Thyroid gland (tissue), 4 donors: ENCODE data around the gene ASXL1. TPM values are rescaled to one million over a fixed set of nuclear protein-coding genes. Genes with fewer than 3 reads are reported as not detected.
A peak's percentile ranks its signal among the peaks of the same experiment; 100 is the strongest.

ENCODE experiments used
- DNase-seq, 2 donors: peaks; one replicate each; pipeline ENCODE4 v3.0.0-alpha.2; 2019
- H3K27ac ChIP-seq, 3 donors: fragments of 200-600 bp; sonication (generic); 1 replicate in 2 of 3; 2 replicates in 1 of 3; pipeline ENCODE4 v1.5.1; 2016 to 2019; ENCODE audit warnings: mild to moderate bottlenecking in 1 of 3, moderate library complexity in 1 of 3
- H3K27me3 ChIP-seq: fragments of 200-600 bp; sonication (generic); one replicate; pipeline ENCODE4 v1.5.1; 2019
- H3K36me3 ChIP-seq, 2 donors: fragments of 200-600 bp; sonication (generic); one replicate each; pipeline ENCODE4 v1.5.1; 2016 to 2019
- H3K4me1 ChIP-seq, 2 donors: fragments of 200-600 bp; sonication (generic); one replicate each; pipeline ENCODE4 v1.5.1; 2017 to 2019
- H3K4me3 ChIP-seq, 3 donors: fragments of 200-600 bp; sonication (generic); replicated peaks in 1 of 3; 1 replicate in 2 of 3; 2 replicates in 1 of 3; pipeline ENCODE4 v1.5.1; 2016; ENCODE audit warnings: mild to moderate bottlenecking in 1 of 3
- H3K9me3 ChIP-seq: fragments of 200-600 bp; sonication (generic); one replicate; pipeline ENCODE4 v1.5.1; 2017
- POLR2A ChIP-seq, 2 donors: fragments of 450-650 bp; IDR thresholded peaks; one replicate each; pipeline ENCODE4 v1.6.1; 2017; ENCODE audit warnings: antibody characterized with exemption in 2 of 2, mild to moderate bottlenecking in 2 of 2, moderate library complexity in 1 of 2
- WGBS, 2 donors: methylation state at CpG; one replicate each; pipeline ENCODE4 v1.1.5; 2017; 5-methylcytosine and 5-hydroxymethylcytosine counted together
- intact Hi-C: fragments of 100-400 bp; cut with DNase I; formaldehyde crosslinking; loops from one replicate; pipeline ENCODE4 v1.15.1; 2023
- total RNA-seq, 4 donors: library from RNA; depleted of rRNA; stranded (reverse); fragments of >200 nt; gene quantifications; one replicate each; pipeline ENCODE4 v1.2.3, GENCODE V29; 2016
- TF ChIP-seq, protein P1 (sequence below), 6 experiments: fragments of 200-600 bp in 3 of 6; fragments of 450-650 bp in 3 of 6; sonication (generic) in 3 of 6; IDR thresholded peaks; one replicate each; pipeline ENCODE4 v1.5.1; 2016 to 2019; ENCODE audit warnings: antibody characterized with exemption in 6 of 6, mild to moderate bottlenecking in 2 of 6, inconsistent platforms in 1 of 6, moderate library complexity in 1 of 6

The ASXL1 gene
- total RNA-seq, 4 donors from 2014 or later = 62.1 to 155 (median 67.5) TPM

DNA sequence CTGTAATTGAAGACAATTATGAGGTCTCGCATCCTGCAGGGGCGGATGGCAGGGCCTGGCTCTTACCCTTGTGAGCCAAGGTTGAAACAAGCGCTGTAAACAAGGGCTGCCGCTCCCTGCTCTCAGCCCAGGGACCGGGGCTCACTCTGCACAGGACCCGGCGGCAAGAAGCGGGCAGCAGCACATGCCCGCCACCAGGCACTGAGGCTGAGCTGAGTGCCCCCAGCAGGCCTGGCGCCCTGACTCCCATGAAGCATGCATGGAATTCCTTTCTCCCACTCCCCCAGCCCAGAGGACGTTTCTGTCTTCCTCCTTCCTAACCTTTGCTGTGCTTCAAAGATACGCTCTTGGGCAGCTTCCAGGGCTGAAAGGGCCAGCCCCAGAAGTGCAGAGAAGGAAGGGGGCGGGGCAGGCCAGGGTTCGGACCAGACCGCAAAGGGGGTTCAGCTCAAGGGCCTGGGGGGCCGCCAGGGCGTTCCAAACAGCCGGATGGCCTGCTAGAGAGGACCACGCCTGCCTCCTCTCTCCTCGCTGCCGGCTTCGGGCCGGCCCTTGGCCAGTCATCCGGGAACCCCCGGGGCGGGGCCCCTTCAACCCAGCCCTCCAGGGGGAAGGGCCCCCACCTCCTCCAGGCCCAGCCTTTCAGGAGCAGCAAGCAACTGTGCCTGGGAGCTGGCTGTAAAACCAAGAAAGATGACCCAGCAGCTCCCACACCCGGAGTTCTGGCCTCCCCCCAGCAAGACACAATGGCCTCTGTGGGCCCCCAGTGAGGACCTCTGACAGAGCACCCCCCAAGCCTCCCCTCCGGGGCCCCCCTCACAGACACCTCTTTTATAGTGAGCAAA lies 117.1 kb downstream of the ASXL1 start:
- peak in 1 of 2 donors; percentile 48 for TF ChIP-seq POLR2A (IDR thresholded peaks at IDR 0.05)
- TF ChIP-seq, protein P1, sequence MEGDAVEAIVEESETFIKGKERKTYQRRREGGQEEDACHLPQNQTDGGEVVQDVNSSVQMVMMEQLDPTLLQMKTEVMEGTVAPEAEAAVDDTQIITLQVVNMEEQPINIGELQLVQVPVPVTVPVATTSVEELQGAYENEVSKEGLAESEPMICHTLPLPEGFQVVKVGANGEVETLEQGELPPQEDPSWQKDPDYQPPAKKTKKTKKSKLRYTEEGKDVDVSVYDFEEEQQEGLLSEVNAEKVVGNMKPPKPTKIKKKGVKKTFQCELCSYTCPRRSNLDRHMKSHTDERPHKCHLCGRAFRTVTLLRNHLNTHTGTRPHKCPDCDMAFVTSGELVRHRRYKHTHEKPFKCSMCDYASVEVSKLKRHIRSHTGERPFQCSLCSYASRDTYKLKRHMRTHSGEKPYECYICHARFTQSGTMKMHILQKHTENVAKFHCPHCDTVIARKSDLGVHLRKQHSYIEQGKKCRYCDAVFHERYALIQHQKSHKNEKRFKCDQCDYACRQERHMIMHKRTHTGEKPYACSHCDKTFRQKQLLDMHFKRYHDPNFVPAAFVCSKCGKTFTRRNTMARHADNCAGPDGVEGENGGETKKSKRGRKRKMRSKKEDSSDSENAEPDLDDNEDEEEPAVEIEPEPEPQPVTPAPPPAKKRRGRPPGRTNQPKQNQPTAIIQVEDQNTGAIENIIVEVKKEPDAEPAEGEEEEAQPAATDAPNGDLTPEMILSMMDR (IDR thresholded peaks at IDR 0.05) = peak in 3 of 6 experiments; percentile 7 to 25 (median 17)
- Histone ChIP-seq H3K36me3 (no peaks in the 10 kb centered on the region), H3K27ac (peak overlapping the region; percentile 88 to 96 (median 91)), H3K4me1 (peaks cover 52 to 94% of the 10 kb centered on the region in 2 donors), H3K9me3 (no peaks in the 10 kb centered on the region), H3K4me3 (peak overlapping the region in 1 of 3 donors; percentile 17), H3K27me3 (no peaks in the 10 kb centered on the region)
- DNase-seq = peak; percentile 98 to 99
- WGBS, 2 donors = 1 to 10% methylated on average over 14 to 15 of the region's 28 CpGs
- intact Hi-C loops = no loop called here

- DNase-seq = peak; percentile 72 to 81
- Histone ChIP-seq H3K4me1 (peaks cover 68 to 97% of the 10 kb centered on the region in 2 donors), H3K27me3 (no peaks in the 10 kb centered on the region), H3K27ac (peak overlapping the region; percentile 88 to 96 (median 91)), H3K9me3 (no peaks in the 10 kb centered on the region), H3K36me3 (no peaks in the 10 kb centered on the region), H3K4me3 (no peak overlapping the region)
- TF ChIP-seq, protein P1 (IDR thresholded peaks at IDR 0.05) = no peak
- TF ChIP-seq POLR2A (IDR thresholded peaks at IDR 0.05) = peak in 1 of 2 donors; percentile 28
- intact Hi-C loops = no loop called here
- 32 to 52% methylated on average over 18 to 21 of the region's 22 CpGs for WGBS, 2 donors
Observed at GRCh38 chr20:32476684-32477593, 118.8 kb downstream of the ASXL1 start.

DNA sequence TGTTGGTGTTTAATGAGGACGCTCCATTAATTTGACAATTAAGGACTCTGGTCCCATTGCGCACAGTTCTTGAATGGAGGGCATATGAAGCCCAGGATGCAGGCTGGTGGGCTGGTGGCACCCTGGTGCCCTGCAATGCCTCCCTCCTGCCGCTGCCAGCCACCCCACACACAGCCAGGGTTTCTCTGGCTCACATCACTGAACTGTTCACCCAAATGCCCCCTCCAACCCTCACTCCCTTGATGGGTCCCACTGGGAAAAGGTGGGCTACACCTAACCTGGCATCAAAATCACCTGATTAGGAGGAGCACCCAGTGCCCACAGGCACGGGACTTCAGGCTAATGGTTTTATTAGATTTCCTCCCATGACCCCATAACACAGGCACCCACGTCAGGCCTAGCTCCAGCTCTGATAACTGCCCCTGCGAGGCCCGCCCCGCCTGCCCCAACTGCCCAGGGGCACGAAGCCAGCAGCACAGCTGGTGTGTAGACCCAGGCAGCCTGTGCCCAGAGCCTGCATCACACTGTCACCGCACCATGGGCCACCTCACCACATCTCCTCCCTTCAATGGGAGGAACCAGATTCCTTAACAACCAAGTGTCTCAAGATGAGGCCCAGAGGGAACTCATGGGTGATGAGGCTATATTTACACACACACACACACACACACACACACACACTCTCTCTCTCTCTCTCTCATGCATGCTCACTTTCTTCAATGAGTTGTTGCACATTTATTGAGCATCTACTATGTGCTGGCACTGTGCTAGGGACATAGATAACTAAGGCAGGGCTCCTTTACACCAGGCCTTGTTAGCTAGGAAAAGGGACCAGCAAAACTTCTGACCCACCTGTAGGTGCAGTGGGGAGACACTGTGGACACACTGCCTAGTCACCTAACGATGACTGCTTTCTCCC lies 119.7 kb downstream of the ASXL1 start:
- H3K27ac ChIP-seq = peak overlapping the region; percentile 88 to 96 (median 91)
- no peaks in the 10 kb centered on the region for H3K27me3 ChIP-seq

GRCh38 chr20:32478576-32478975 lies 120.4 kb downstream of the ASXL1 start:
- Histone ChIP-seq H3K27ac (peak overlapping the region; percentile 49 to 96 (median 88)), H3K4me3 (no peak overlapping the region), H3K9me3 (no peaks in the 10 kb centered on the region), H3K4me1 (peaks cover 69 to 88% of the 10 kb centered on the region in 2 donors), H3K27me3 (no peaks in the 10 kb centered on the region), H3K36me3 (no peaks in the 10 kb centered on the region)
- WGBS, 2 donors = 63 to 72% methylated on average over 7 of the region's 7 CpGs
- DNase-seq = no peak
- intact Hi-C loops = no loop called here
- TF ChIP-seq POLR2A (IDR thresholded peaks at IDR 0.05) = no peak

More for the DNA sequence above, 119.7 kb downstream of the ASXL1 start:
- H3K9me3 ChIP-seq = no peaks in the 10 kb centered on the region
- DNase-seq = no peak
- intact Hi-C loops = no loop called here
- H3K36me3 ChIP-seq = no peaks in the 10 kb centered on the region
- no peak overlapping the region for H3K4me3 ChIP-seq
- WGBS, 2 donors = 83 to 84% methylated on average over 11 of the region's 11 CpGs
- TF ChIP-seq, protein P1 (IDR thresholded peaks at IDR 0.05) = no peak
- peaks cover 73 to 96% of the 10 kb centered on the region in 2 donors for H3K4me1 ChIP-seq
